ENCODE results near the gene TM4SF4. TPM values are rescaled to one million over a fixed set of nuclear protein-coding genes. Genes with fewer than 3 reads are reported as not detected.

The TM4SF4 gene
- total and polyA plus RNA-seq, 5 donors: not detected

DNA sequence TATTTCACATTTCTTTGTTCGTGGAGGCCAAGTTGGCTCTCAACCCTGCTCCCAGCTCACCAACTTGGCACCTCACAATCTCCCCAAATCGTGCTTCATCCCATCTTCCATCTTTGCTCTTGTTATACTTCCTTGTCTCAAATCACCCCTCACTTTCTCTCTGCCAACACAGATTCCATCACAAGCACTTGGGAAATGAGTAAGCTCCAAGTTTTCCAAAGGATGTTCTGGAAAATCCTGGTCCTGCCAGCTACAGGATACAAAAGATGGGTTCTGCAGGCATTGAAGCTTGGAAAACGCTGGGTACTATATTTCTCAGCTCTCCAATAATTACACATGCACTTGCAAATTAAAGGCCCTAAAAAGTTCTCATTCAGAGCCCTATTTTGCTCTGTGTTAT is 4.1 kb upstream of the TM4SF4 start:
- no peak overlapping the region for H3K4me3 ChIP-seq (ENCODE audit: low read length)
- intact Hi-C loops (cut with DNase I): loop anchor here in 1 of 4 donors (10.0 kb wide), 1 partner anchor 76 kb away; no protein-coding TSS in a partner anchor
- H3K4me1 ChIP-seq (ENCODE audit: control insufficient read depth, insufficient read depth, low read length): no peaks in the 10 kb centered on the region
- H3K9me3 ChIP-seq (ENCODE audit: control insufficient read depth, low read length): no peaks in the 10 kb centered on the region
- no peaks in the 10 kb centered on the region for H3K27me3 ChIP-seq (ENCODE audit: control insufficient read depth, insufficient read depth)
- ATAC-seq (no peak), DNase-seq (no peak)
- 43% methylated on average over 3 of the region's 3 CpGs for WGBS
- H3K27ac ChIP-seq (ENCODE audit: low read length): no peak overlapping the region

GRCh38 chr3:149472030-149472797 is 2.3 kb upstream of the TM4SF4 start:
- Histone ChIP-seq H3K27me3 (ENCODE audit: control insufficient read depth, insufficient read depth) (no peaks in the 10 kb centered on the region), H3K4me3 (ENCODE audit: low read length) (no peak overlapping the region), H3K4me1 (ENCODE audit: control insufficient read depth, insufficient read depth, low read length) (no peaks in the 10 kb centered on the region), H3K27ac (ENCODE audit: low read length) (no peak overlapping the region), H3K9me3 (ENCODE audit: control insufficient read depth, low read length) (no peaks in the 10 kb centered on the region)
- ATAC-seq: no peak
- intact Hi-C loops (cut with DNase I): loop anchor here in 1 of 4 donors (10.0 kb wide), 1 partner anchor 77 kb away; no protein-coding TSS in a partner anchor
- 43% methylated on average over 2 of the region's 2 CpGs for WGBS
- DNase-seq: no peak

DNA sequence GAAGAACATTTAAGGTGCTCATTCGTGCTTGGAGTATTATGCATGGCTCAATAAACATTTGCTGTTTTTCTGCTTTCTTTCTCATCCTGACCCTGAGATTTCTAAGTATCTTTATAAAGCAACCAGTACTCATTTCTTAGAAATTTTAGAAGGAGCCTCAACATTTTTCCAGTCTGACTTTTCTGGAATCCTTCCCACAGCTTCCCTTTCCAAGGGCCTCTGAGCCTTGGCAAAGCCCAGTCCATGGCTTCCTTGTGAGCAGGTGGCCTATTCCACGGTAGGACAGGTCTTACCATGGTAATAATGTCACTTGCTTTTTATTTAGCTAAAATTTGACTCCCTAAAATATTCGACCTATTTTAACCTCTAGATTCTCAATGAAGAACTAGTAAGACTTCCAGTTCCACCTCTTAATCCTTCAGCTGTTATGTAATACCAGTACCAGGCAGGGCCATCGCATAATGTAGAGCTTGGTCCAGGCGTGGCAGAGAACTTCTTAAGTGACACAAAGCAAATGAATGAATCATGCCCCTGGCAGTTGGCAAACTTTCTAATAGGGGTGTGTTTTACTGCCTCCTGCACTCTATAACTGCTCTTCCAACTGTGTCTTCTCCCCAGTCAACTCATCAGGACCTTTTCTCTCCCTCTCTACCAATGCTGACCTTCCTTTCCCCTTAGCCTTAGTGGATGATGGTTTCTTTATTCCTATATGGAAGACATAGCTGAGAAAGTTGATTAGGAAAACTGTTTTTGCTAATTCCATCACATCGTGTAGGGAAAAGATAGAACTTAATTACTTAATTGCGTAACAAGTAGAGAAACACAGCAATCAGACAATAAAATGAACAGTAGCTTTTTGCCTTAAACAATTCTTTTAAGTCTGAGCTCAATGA is 894 bp upstream of the TM4SF4 start:
- no peaks in the 10 kb centered on the region for H3K27me3 ChIP-seq (ENCODE audit: control insufficient read depth, insufficient read depth)
- ATAC-seq (peak; percentile 60 to 63), DNase-seq (peak in 1 of 3 donors; percentile 19)
- no peak overlapping the region for H3K27ac ChIP-seq (ENCODE audit: low read length)
- 69% methylated on average over 7 of the region's 7 CpGs for WGBS
- intact Hi-C loops (cut with DNase I): loop anchor here in 1 of 4 donors (10.0 kb wide), 1 partner anchor 79 kb away; no protein-coding TSS in a partner anchor
- no peaks in the 10 kb centered on the region for H3K4me1 ChIP-seq (ENCODE audit: control insufficient read depth, insufficient read depth, low read length)
- no peaks in the 10 kb centered on the region for H3K9me3 ChIP-seq (ENCODE audit: control insufficient read depth, low read length)
- no peak overlapping the region for H3K4me3 ChIP-seq (ENCODE audit: low read length)

DNA sequence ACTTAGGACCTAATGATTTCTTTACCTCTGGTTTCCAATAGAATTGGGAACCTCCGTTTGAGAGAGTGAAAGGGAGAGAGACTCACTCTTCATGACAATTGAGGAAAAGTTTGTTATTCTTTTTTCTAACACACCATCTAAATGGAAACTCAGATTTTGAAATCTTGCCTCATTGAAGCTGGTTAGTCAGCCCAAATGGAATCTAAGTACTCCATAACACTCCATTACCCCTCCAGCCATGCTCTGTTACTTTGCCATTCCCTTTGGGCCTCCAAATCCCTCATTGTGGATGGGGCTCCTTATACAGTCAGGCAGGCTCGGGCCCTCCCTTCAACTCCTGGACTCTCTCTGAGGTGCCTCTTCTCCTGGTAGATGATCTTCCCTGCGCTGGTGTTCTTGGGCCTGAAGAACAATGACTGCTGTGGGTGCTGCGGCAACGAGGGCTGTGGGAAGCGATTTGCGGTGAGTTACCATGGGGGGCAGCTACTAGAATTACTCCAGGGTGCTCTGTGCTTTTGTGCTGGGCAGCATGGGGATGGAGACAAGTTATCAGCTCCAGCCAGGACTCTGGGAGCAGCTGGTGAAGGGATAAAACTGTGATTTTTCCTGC is 1.1 kb downstream of the TM4SF4 start:
- ATAC-seq: no peak

GRCh38 chr3:149476225-149476624 is 1.7 kb downstream of the TM4SF4 start:
- Histone ChIP-seq H3K9me3 (ENCODE audit: control insufficient read depth, low read length) (no peaks in the 10 kb centered on the region), H3K27me3 (ENCODE audit: control insufficient read depth, insufficient read depth) (no peaks in the 10 kb centered on the region), H3K4me3 (ENCODE audit: low read length) (no peak overlapping the region), H3K4me1 (ENCODE audit: control insufficient read depth, insufficient read depth, low read length) (peaks cover 5% of the 10 kb centered on the region), H3K27ac (ENCODE audit: low read length) (no peak overlapping the region)
- intact Hi-C loops (cut with DNase I): loop anchor here in 1 of 4 donors (10.0 kb wide), 1 partner anchor 81 kb away; no protein-coding TSS in a partner anchor
- ATAC-seq: no peak
- DNase-seq: no peak
- 86% methylated on average over 4 of the region's 4 CpGs for WGBS

More for the DNA sequence above, 1.1 kb downstream of the TM4SF4 start:
- 98% methylated on average over 7 of the region's 7 CpGs for WGBS
- Histone ChIP-seq H3K27ac (ENCODE audit: low read length) (no peak overlapping the region), H3K4me3 (ENCODE audit: low read length) (no peak overlapping the region), H3K9me3 (ENCODE audit: control insufficient read depth, low read length) (no peaks in the 10 kb centered on the region), H3K4me1 (ENCODE audit: control insufficient read depth, insufficient read depth, low read length) (peaks cover 5% of the 10 kb centered on the region), H3K27me3 (ENCODE audit: control insufficient read depth, insufficient read depth) (no peaks in the 10 kb centered on the region)
- no peak for DNase-seq
- intact Hi-C loops (cut with DNase I): loop anchor here in 1 of 4 donors (10.0 kb wide), 1 partner anchor 81 kb away; no protein-coding TSS in a partner anchor

- 52% methylated on average over 14 of the region's 14 CpGs for WGBS
- Histone ChIP-seq H3K9me3 (ENCODE audit: control insufficient read depth, low read length) (no peaks in the 10 kb centered on the region), H3K4me3 (ENCODE audit: low read length) (no peak overlapping the region), H3K27ac (ENCODE audit: low read length) (peak overlapping the region; percentile 70), H3K27me3 (ENCODE audit: control insufficient read depth, insufficient read depth) (no peaks in the 10 kb centered on the region), H3K4me1 (ENCODE audit: control insufficient read depth, insufficient read depth, low read length) (peaks cover 5% of the 10 kb centered on the region)
- ATAC-seq: peak; percentile 46 to 73
- no peak for DNase-seq
- intact Hi-C loops (cut with DNase I): loop anchor here (5.0 to 10.0 kb wide), 6 partner anchors 82 to 355 kb away; partner anchors contain the start of gene HPS3 (in 2 of the 4)
Measured at GRCh38 chr3:149479621-149480325, 5.3 kb downstream of the TM4SF4 start.

DNA sequence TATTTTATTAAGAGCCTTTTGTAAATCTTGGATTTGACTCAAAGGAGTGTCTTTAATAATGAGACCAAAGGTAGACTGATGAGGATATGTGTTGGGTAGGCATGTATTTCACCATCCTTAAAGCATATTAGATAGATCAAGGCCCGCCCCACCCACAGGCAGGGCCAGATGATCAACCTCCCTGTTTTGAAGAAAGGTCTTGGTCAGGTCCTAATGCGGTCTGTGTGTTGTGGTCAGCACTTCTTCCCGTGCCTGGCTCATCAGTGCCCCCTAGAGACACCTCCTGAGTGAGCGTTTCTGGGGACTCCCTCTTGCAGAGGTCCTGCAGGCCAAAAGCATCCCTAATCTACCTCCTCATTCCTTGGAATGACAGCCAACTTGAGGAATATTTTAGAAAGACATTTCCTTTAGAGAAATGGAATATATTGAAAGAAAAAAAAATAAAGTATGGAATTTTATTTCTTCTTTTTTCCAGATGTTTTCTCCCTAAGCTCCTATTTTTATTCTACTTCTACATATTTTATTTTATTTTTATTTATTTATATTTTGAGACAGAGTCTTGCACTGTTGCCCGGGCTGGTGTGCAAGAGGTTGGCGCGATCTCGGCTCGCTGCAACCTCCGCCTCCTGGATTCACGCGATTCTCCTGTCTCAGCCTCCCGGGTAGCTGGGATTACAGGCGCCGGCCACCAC is 6.0 kb downstream of the TM4SF4 start:
- no peak overlapping the region for H3K4me3 ChIP-seq (ENCODE audit: low read length)
- DNase-seq: peak; percentile 83 to 90 (median 87)
- H3K27ac ChIP-seq (ENCODE audit: low read length): peak overlapping the region; percentile 70
- no peaks in the 10 kb centered on the region for H3K27me3 ChIP-seq (ENCODE audit: control insufficient read depth, insufficient read depth)
- H3K4me1 ChIP-seq (ENCODE audit: control insufficient read depth, insufficient read depth, low read length): peaks cover 5% of the 10 kb centered on the region
- no peaks in the 10 kb centered on the region for H3K9me3 ChIP-seq (ENCODE audit: control insufficient read depth, low read length)
- WGBS: 72% methylated on average over 15 of the region's 15 CpGs
- ATAC-seq: peak; percentile 93 to 95
- intact Hi-C loops (cut with DNase I): loop anchor here in 3 of 4 donors (5.0 to 10.0 kb wide), 5 partner anchors 83 to 356 kb away; partner anchors contain the start of gene HPS3 (in 2 of the 3)

DNA sequence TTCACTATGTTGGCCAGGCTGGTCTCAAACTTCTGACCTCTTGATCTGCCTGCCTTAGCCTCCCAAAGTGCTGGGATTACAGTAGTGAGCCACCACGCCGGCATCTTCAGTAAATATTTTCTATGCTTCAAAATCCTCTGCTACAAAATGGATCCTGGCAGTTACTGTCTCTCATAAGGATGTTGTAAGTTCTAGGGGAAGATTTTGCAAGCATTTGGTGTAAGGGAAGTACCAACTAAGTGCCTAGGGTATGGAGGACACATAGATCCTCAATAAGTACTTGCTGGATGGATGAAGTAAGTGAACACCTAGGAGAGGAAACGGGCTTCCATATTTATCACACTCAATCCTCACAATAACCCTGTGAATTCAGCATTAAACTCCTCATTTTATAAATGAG is 6.6 kb downstream of the TM4SF4 start:
- no peaks in the 10 kb centered on the region for H3K9me3 ChIP-seq (ENCODE audit: control insufficient read depth, low read length)
- no peak overlapping the region for H3K4me3 ChIP-seq (ENCODE audit: low read length)
- 87% methylated on average over 3 of the region's 3 CpGs for WGBS
- no peak overlapping the region for H3K27ac ChIP-seq (ENCODE audit: low read length)
- ATAC-seq (no peak), DNase-seq (no peak)
- peaks cover 5% of the 10 kb centered on the region for H3K4me1 ChIP-seq (ENCODE audit: control insufficient read depth, insufficient read depth, low read length)
- H3K27me3 ChIP-seq (ENCODE audit: control insufficient read depth, insufficient read depth): no peaks in the 10 kb centered on the region
- intact Hi-C loops (cut with DNase I): loop anchor here in 3 of 4 donors (5.0 to 10.0 kb wide), 5 partner anchors 84 to 356 kb away; partner anchors contain the start of gene HPS3 (in 2 of the 3)

GRCh38 chr3:149481491-149481890 is 7.0 kb downstream of the TM4SF4 start:
- WGBS: 76% methylated on average over 2 of the region's 2 CpGs
- Histone ChIP-seq H3K4me1 (ENCODE audit: control insufficient read depth, insufficient read depth, low read length) (peaks cover 5% of the 10 kb centered on the region), H3K27me3 (ENCODE audit: control insufficient read depth, insufficient read depth) (no peaks in the 10 kb centered on the region), H3K9me3 (ENCODE audit: control insufficient read depth, low read length) (no peaks in the 10 kb centered on the region), H3K4me3 (ENCODE audit: low read length) (no peak overlapping the region), H3K27ac (ENCODE audit: low read length) (no peak overlapping the region)
- ATAC-seq (no peak), DNase-seq (no peak)
- intact Hi-C loops (cut with DNase I): loop anchor here in 3 of 4 donors (5.0 to 10.0 kb wide), 5 partner anchors 84 to 357 kb away; partner anchors contain the start of gene HPS3 (in 2 of the 3)

Data from right cardiac atrium (tissue), 5 donors.